Stomach (tissue), 4 donors: ENCODE results near the gene FAM110A.
A peak's percentile ranks its signal among the peaks of the same experiment; 100 is the strongest.

Experiments used
- CTCF ChIP-seq, 7 experiments: fragments of 450-650 bp in 4 of 7; fragments of 200-600 bp in 3 of 7; sonication (generic) in 3 of 7; IDR thresholded peaks; one replicate each; pipeline ENCODE4 v1.5.1; 2016 to 2019; ENCODE audit warnings: antibody characterized with exemption in 7 of 7, control low read depth in 2 of 7, mild to moderate bottlenecking in 1 of 7
- EP300 ChIP-seq: sonication (generic); formaldehyde crosslinking; IDR thresholded peaks from one replicate; pipeline ENCODE4 v1.6.1; 2017; ENCODE audit warnings: antibody characterized with exemption
- POLR2A ChIP-seq, 4 donors: fragments of 450-650 bp; IDR thresholded peaks; one replicate each; pipeline ENCODE4 v1.6.1; 2016; ENCODE audit warnings: antibody characterized with exemption in 4 of 4, control low read depth in 2 of 4, mild to moderate bottlenecking in 1 of 4, moderate library complexity in 1 of 4
- POLR2AphosphoS5 ChIP-seq, 3 donors: sonication (generic); formaldehyde crosslinking; IDR thresholded peaks; one replicate each; pipeline ENCODE4 v1.6.1; 2016; ENCODE audit warnings: antibody characterized with exemption in 3 of 3

- no peak for TF ChIP-seq CTCF (IDR thresholded peaks at IDR 0.05)
- peak in 2 of 3 donors; percentile 19 to 26 for TF ChIP-seq POLR2AphosphoS5 (IDR thresholded peaks at IDR 0.05)
- no peak for TF ChIP-seq POLR2A (IDR thresholded peaks at IDR 0.05)
- TF ChIP-seq EP300 = no peak
Observed at GRCh38 chr20:841568-842546, 8.3 kb downstream of the FAM110A start.
